GM21825 (cell line): ENCODE measurements around the gene CDH12.
"Not testable (repeated sequence)": the region's sequence is repeated elsewhere in the genome, so short reads cannot be mapped to it uniquely, and the experiment has no call there.

ENCODE experiments used
- ATAC-seq: cut with Tn5 transposase; IDR thresholded peaks from one replicate; pipeline ENCODE4 v1.9.1; 2021; ENCODE audit warnings: mild to moderate bottlenecking, moderate library complexity; ENCODE audit not compliant: unreplicated experiment

CDH12 gene

DNA sequence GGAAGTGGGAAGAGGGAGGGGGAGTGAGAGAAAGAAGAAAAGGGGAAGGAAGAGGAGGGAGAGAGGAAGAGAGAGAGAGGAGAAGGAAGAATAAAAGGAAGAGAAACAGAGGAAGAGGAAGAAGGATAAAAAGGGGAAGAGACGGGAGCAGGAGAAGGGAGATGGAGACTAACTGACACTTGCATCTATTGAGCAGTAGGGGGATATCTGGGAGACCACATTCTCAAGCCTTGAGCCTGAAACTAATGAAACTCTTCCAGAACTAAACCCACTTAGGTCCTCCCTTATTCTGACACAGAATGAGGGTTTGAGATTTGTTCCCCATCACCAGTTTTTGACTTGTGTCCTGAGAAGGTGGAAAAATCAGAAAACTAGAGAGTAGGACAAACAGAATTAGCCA lies 533.3 kb downstream of the CDH12 start:
- ATAC-seq = no peak

DNA sequence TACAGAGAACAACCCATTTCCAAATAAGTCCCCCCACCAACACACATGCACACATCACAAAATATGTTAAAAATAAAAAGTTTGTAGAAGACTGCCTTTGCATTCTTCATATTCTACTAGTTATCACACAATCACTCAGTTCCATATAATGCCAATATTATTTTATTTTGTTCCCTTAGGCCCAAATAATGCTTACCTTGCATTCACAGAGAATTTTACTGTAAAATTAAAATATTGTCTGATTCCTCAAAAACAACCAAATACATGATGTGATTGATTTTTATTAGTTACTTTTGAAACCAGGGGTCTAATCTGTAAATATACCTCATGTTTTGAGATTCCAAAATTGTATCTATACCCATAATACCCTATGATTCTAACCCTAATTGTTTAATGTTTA lies 536.9 kb downstream of the CDH12 start:
- ATAC-seq = no peak

DNA sequence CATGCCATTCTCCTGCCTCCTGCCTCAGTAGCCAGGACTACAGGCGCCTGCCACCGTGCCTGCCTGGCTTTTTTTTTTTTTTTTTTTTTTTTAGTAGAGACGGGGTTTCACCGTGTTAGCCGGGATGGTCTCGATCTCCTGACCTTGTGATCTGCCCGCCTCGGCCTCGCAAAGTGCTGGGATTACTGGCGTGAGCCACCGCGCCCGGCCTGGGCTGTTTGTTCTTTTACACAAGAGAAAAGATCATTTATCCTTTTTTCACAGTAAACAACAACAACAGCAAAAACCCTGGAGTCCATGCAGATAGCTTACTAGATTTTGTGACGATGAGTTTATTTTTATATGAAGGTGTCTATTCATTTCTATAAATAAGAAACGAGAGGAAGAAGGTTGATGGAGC lies 538.1 kb downstream of the CDH12 start:
- ATAC-seq = not testable (repeated sequence)

DNA sequence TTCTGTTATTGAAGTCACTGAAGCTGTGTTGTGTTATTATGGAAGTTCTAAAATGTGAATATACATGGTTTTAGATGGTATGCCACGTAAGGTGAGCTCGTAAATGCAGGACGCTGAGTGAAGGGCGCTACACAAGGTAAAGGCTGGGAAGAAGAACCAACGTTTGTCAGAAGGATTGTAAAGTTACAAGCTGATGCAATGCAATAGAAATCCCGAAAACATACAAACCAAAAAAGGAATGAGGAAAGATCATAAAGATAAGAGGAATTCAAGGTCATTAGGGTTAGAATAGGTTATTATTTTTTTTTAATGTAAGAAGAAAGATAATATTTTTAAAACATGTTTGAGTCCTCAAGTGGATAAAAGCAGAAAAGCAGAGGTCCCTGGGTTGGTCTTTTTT lies 538.6 kb downstream of the CDH12 start:
- no peak for ATAC-seq

DNA sequence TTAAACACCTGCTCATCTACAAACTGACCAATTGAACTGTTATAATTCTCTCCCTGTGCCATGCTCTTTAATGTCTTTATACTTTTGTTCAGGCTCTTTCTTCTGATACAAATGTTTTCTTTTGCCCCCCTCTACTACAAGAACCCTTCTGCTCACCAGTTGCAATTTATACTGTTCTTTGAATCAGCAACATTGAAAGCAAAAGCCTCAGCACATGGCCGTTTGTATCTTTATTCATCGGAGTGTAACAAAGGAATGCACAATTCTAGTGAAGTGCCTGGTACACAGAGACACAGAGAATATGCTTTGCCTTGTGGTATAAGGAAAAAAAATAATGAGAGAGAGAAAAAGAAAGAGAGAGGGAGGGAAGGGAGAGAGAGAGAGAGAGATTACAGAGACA lies 547.1 kb downstream of the CDH12 start:
- ATAC-seq = no peak

DNA sequence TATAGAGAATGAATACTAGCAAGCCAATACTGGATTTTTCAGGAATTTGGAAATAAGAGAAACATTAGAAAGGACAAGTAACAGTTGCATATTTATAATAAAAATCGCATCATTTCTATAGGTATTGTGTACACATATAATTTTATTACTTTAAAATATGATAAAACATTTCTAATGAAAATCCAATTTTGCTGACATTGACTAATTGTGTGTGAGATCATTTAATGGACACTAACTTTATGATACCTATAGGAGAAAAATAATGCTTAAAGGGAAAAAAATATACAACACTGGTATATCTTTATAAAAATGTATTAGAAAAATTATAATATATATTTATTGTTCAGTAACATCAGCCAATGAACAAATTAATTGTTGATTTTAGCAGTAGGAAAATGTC lies 557.3 kb downstream of the CDH12 start:
- ATAC-seq = no peak

DNA sequence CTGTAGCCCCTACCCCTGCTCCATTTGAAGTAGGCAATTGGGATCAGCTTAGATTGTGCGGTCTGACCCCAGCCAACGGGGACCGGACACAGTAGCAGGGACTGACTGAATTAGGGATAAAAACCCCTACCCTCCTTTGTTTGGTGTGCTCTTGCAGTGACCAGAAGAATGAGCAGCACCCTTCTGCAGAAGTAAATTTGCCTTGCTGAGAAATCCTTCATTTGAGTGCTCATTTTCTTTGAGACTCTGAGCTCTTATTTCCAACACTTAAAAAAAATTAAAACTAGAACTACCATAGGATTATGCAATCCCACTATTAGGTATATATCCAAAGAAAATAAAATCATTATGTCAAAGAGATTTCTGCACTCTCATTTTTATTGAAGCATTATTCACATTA lies 560.0 kb downstream of the CDH12 start:
- no peak for ATAC-seq

DNA sequence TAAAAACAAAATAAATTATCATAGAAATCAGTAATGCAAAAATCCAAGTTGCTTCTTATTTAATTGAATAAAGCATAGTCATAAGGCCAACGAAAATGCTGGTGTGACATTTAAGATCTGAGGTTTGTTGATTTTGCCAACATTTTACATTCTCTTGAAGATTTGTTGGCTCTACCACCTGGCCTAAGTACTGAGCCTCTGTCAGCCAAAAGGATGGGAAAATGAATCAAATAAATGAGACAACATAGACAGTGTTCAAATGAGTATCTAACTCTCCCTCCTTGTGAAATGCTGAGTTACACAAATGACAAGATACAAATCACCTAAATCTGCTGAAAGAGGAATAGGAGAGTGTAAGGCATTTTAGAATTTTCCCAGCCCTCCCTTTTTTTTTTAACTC lies 575.0 kb downstream of the CDH12 start:
- ATAC-seq = no peak

DNA sequence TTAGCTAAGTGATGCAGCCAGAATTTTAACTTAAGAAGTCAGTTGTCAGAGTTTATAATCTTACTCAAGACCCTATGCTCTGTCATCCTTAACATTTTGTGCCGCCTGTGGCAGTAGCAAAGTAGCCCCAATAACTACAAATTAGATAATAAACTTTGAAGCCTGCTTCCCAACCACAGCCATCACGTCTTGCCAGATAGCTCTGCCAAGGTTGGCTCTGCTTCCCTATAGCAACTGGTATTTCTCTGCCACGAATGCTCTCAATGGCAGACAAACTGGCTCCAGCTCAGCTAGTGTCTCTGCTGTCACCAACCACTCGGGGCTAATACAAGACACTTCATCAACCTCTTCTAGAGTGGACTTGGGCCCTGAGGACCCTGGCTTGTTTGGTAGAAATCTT lies 576.1 kb downstream of the CDH12 start:
- no peak for ATAC-seq

DNA sequence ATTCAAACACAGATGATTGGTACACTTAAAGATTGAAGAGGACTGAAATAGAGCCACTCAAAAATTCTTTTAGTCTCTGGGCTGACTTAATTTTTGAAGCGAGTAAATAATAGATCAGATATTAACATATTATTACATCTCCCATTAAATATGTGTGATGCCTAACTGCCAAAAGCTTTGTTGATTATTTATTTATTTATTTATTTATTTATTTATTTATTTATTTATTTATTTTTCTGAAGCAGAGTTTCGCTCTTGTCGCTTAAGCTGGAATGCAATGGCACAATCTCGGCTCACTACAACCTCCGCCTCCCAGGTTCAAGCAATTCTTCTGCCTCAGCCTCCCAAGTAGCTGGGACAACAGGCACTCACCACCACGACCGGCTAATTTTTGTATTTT lies 587.3 kb downstream of the CDH12 start:
- not testable (repeated sequence) for ATAC-seq

DNA sequence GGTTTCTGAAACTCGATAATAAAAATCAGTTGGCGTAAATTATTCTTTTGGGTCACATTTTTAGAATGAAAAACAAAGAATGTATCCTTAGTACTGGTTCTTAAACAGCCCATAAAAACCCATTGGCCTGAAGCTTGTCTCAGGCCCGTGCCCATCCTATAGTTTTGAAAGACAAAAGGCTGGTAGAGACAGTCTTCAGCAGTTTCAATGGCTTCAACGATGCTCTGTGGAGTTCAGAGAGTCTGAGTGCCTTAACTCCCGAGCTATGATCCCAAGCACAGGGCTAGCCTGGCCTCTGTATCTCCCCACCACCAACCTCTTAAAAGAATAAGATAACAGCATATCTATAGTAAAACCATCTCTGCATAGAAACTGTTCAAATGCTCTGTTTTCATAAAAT lies 595.0 kb downstream of the CDH12 start:
- ATAC-seq = no peak

DNA sequence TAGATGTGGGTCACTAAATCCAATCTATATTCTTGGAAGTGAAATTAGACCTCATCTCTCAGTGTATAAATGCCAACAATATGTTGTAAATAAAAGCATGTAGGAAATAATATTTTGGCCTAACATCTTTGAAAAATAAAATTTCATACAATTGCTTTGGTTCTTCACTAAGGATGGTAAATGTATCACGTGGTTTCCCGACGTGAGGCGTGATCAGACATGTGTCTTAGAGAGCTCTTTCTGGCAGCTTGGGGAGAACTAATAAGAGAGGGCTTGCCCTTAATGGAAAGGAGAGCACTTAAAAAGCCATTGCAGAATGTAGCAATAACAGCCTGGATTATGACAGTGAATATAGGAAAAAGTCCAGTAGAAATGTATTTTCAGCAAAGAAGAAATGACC lies 602.6 kb downstream of the CDH12 start:
- ATAC-seq = no peak

DNA sequence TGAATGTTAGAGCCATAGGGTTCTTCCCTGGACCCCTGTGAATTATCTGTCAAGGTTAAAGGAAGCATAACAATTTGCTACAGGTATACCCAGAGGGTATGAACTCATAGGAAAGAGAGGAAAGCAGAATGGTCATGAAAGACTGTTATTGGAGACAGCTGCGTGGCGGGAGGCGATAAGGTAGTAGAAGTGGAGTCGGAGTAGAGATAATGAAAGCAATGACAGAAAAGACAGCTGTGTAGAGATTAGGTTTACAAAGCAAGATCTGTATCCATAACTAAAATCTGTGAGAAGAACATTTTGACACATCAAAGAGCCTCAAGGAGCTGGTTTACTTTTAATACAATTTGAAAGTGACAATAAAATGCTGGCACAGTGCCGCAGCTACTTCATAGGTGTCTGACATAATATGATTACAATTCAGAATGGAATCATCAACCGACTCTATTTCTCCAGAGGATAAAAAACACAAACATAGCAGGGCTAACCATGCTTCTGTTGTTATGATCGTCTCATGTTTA lies 603.9 kb downstream of the CDH12 start:
- no peak for ATAC-seq

DNA sequence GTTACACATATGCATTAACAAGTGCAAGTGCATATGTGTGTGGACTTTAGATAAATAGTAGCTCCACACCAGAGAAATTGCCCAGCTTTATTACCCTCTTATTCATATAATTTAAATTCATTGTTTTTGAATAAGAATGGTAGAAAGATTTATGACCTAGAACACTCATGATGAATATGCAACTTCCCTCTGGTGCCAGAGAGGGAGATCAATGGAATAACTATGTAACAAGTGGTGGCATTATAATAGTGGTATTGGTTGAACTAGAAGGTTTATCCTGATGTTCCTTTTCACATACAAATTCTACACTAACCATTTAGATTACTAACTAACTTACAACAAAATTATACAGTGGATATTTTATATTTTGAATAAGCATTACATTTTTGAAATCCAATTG lies 607.4 kb downstream of the CDH12 start:
- no peak for ATAC-seq

DNA sequence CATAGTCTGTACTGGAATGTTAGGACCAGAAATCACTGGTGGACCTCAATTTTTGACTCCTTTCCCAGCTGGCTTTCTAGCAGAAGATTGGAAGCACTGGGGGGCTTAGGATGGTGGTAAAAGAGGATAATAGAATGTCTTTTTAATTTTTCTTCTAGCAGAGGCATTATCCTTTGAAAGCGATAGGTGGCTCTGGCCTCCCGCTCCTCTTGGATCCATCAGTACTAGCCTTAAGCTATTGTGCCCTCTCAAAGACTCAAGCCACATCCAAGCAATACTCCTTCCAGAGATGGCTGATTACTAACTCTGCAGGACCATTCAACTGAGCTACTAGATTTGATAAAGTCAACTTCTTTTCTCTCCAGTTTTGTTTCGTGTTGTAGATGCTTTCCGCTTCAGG lies 610.6 kb downstream of the CDH12 start:
- no peak for ATAC-seq

DNA sequence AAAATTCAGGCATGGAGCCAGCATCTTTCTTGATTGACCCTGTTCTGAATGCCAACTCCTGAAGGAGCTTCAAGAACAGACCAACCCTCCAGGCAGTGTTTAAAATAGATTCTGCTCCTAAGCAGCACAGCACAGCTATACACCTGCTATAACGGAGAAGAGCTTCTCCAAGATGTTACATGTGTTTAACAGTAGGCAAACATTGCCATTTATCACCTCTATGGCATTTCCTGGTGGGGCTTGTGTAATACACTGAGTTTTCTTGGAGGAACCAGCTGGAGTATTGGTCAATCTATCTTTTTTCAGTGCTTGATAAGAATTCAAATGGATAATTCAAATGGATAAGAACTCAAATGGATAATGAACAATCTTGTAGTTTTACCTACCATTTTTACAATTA lies 615.1 kb downstream of the CDH12 start:
- no peak for ATAC-seq

DNA sequence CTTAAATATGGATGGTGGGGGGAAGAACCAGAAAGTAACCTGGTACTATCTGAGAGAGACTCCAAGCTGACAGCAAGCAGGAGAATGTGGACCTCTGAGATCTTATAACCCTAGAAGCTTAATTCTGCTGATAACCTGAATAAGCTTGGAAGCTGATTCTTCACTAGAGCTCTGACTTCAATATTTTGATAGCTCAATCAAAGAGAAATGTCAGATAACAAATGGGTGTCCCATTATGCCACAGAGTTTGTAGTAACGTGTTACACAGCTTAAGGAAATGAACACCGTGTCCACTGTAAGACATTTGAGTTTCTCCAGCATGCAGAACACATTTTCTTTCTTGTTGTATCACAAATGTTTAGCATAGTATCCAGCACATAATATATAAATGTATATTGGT lies 626.7 kb downstream of the CDH12 start:
- no peak for ATAC-seq

DNA sequence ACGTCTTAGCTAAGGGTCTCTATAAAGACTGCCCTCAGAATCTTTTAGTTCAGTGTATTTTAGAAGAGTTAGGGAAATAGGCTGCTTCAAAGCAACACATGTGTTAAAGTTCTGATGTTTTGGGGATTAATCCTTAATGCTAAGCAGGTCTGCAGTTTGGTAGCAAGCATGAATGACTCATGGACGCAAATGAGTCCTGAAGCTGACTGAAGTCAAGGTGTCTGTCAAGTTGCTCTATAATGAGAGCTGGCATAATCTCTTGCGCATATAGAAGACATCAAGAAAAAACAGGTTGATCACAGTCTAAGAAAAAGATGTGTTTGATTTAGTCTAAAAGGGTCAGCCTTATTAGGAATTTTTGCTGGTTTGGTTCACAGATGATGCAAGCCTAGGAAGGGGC lies 630.1 kb downstream of the CDH12 start:
- ATAC-seq = no peak

DNA sequence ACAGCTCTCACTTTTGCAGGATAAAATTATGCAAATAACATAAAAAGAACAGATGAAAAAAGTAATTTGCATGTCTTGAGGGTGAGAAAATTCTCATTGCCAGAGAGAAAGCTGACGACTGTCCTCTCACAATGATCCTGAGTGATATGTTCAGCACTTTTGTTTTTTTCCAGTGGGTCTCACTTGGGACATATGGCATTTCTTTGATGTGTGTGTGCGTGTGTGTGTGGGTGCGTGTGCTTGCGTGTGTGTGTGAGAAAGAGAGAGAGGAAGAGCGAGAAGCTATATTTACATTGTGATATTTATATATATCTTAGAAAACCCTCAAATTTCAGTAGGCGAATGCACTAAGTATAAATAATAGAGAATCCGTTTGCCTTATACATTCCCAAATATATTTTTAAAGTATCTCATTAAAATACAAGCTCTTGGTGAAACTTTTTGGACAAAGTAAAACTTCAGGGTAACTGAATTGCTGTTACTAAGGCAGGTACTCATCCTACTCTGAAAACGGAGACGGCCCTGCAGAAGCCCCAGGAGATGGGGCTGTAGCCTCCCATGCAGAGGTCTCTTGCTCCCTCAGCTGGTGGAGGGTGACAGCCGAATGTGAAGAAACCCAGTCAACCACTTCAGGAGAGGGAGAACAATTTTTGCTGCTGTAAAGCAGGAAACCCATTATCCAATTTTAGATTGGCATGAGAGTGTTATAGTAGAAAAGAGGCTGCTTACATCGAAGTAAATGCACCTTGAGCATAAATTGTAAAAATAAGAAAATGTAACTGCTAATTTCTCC lies 639.2 kb downstream of the CDH12 start:
- not testable (repeated sequence) for ATAC-seq

DNA sequence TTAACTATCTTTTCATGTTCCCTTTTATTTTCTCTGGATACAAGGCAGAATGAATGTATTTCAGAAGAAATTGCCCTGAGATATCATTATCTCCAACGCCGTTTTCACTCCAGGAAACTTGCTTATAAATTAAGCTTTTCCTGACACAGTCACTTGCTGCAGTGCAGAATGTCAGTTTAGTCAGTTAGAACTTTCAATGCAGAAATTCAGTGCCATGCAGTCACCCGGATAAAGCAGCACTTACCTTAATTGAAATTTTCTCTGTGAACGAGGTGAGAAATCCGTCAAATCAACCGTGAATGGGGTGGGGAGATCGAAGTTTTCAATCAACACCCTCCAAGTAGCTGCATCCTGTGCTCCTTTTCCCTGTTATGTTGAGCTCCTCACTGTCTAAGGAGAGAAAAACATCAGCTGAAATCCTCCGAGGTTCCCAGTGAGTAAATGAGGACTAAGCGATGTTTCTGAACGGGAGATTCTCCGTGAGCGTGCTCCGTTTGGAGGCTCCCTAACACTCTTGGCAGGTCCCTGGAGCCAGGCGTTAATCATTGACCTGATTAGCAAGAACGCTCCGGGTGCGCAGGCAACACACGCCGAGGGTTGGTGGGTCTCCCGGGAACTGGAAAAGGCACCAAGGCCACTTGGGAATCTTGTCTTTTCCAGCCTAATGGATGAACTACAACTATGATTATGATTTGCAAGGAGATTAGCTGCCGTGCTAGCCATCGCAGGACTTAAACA lies 640.7 kb downstream of the CDH12 start:
- ATAC-seq = not testable (repeated sequence)

DNA sequence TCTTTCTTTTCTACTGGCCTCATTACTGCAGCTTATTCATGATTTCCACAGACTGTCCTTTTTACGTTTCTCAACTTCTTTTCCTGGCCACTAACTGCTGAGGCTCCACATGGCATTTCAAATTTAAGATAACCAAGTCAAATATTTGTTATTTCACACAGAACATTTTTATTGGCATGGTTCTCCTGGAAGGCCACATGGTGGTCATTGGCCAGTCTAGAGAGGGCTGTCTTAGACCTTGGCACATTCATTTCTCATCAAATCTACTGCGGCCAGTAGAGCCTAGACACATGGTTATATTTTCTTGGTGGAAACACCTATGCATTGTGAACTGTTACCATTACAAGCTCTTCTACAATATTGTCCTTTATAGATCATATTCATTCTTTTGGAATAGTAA lies 644.7 kb downstream of the CDH12 start:
- not testable (repeated sequence) for ATAC-seq

DNA sequence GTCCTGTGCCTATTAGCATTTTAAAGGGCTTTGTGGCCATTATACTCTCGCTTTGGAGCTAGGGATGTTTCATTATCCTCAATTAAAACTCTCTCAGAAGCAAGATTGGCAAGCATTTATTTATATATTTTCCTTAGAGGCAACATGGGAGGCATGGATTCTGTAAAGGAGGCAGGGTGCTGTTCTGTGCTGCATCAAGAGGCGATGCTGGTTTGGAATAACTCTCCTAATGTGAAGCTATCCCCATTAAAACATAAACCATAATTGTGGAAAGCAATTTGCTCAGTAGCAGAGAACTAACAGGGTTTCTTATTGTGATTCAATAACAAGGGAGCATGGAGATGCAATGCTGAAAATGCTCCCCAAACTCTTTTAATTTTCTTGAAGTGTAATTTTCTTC lies 664.5 kb downstream of the CDH12 start:
- not testable (repeated sequence) for ATAC-seq
